ENCODE measurements around the gene SMARCC1.

GRCh38 chr3:47541583-47542108, 240.0 kb downstream of the SMARCC1 start:
- TF ChIP-seq, protein P1, sequence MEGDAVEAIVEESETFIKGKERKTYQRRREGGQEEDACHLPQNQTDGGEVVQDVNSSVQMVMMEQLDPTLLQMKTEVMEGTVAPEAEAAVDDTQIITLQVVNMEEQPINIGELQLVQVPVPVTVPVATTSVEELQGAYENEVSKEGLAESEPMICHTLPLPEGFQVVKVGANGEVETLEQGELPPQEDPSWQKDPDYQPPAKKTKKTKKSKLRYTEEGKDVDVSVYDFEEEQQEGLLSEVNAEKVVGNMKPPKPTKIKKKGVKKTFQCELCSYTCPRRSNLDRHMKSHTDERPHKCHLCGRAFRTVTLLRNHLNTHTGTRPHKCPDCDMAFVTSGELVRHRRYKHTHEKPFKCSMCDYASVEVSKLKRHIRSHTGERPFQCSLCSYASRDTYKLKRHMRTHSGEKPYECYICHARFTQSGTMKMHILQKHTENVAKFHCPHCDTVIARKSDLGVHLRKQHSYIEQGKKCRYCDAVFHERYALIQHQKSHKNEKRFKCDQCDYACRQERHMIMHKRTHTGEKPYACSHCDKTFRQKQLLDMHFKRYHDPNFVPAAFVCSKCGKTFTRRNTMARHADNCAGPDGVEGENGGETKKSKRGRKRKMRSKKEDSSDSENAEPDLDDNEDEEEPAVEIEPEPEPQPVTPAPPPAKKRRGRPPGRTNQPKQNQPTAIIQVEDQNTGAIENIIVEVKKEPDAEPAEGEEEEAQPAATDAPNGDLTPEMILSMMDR (IDR thresholded peaks at IDR 0.05): no peak
- no peak for TF ChIP-seq POLR2A (IDR thresholded peaks at IDR 0.05)

Measured in esophagus squamous epithelium (tissue), 4 donors.